Measurements from ENCODE around the gene ZNF518B.

ZNF518B gene

GRCh38 chr4:10457255-10457801 is at the start of gene ZNF518B:
ZNF518B (minus strand) TSS chr4:10457426; CDS start chr4:10446328, 11,098 bp downstream.
- TF ChIP-seq CTCF (IDR thresholded peaks at IDR 0.05; ENCODE audit: insufficient read depth, low read length, missing control alignments) = no peak
- CTCF ChIA-PET = interaction anchor here (0.7 to 2.1 kb wide), 3 partner anchors 9 to 292 kb away, joined by 3 to 8 read pairs (median 4); no protein-coding TSS in a partner anchor
- H3K4me3 ChIP-seq (ENCODE audit: low read depth, low read length) = peak within 1 kb of the TSS; percentile 74
- POLR2A ChIA-PET = interaction anchor here (1.6 kb wide), 1 partner anchor 340 kb away, joined by 7 read pairs; the partner anchor contains the start of gene WDR1
- no peak for DNase-seq (ENCODE audit: low read depth, low spot score)

GRCh38 chr4:10506077-10506476 is 48.9 kb upstream of the ZNF518B start:
- POLR2A ChIA-PET = no interaction called here
- no peak for DNase-seq (ENCODE audit: low read depth, low spot score)
- no peak for TF ChIP-seq CTCF (IDR thresholded peaks at IDR 0.05; ENCODE audit: insufficient read depth, low read length, missing control alignments)
- CTCF ChIA-PET = no interaction called here
- no peak overlapping the region for H3K4me3 ChIP-seq (ENCODE audit: low read depth, low read length)

GRCh38 chr4:10504570-10505179 is 47.4 kb upstream of the ZNF518B start:
- POLR2A ChIA-PET = no interaction called here
- DNase-seq (ENCODE audit: low read depth, low spot score) = no peak
- CTCF ChIA-PET = no interaction called here
- TF ChIP-seq CTCF (IDR thresholded peaks at IDR 0.05; ENCODE audit: insufficient read depth, low read length, missing control alignments) = no peak
- no peak overlapping the region for H3K4me3 ChIP-seq (ENCODE audit: low read depth, low read length)

- ChIA-PET CTCF (no interaction called here), POLR2A (no interaction called here)
- TF ChIP-seq CTCF (IDR thresholded peaks at IDR 0.05; ENCODE audit: insufficient read depth, low read length, missing control alignments) = no peak
- no peak overlapping the region for H3K4me3 ChIP-seq (ENCODE audit: low read depth, low read length)
- no peak for DNase-seq (ENCODE audit: low read depth, low spot score)
Observed at GRCh38 chr4:10502717-10503116, 45.5 kb upstream of the ZNF518B start.

GRCh38 chr4:10500776-10501175 is 43.5 kb upstream of the ZNF518B start:
- CTCF ChIA-PET = no interaction called here
- H3K4me3 ChIP-seq (ENCODE audit: low read depth, low read length) = no peak overlapping the region
- DNase-seq (ENCODE audit: low read depth, low spot score) = no peak
- TF ChIP-seq CTCF (IDR thresholded peaks at IDR 0.05; ENCODE audit: insufficient read depth, low read length, missing control alignments) = no peak
- POLR2A ChIA-PET = no interaction called here

GRCh38 chr4:10496200-10496599 is 39.0 kb upstream of the ZNF518B start:
- CTCF ChIA-PET = interaction anchor here (1.2 to 2.3 kb wide), 2 partner anchors 35 to 53 kb away, joined by 3 to 5 read pairs; no protein-coding TSS in a partner anchor
- POLR2A ChIA-PET = no interaction called here
- DNase-seq (ENCODE audit: low read depth, low spot score) = no peak
- no peak for TF ChIP-seq CTCF (IDR thresholded peaks at IDR 0.05; ENCODE audit: insufficient read depth, low read length, missing control alignments)
- no peak overlapping the region for H3K4me3 ChIP-seq (ENCODE audit: low read depth, low read length)
